GM23338 (cell line): Measurements from ENCODE around the gene RASL11A. TPM values are rescaled to one million over a fixed set of nuclear protein-coding genes. Genes with fewer than 3 reads are reported as not detected.
A peak's percentile ranks its signal among the peaks of the same experiment; 100 is the strongest.

ENCODE experiments used
- ATAC-seq: fragments of 200-7000 bp; cut with Tn5 transposase; 3 replicates; pipeline ENCODE4 v1.9.1; 2020
- DNase-seq: peaks from one replicate; pipeline ENCODE4 v3.0.0-alpha.2; 2015; ENCODE audit warnings: low spot score
- H2AFZ ChIP-seq: fragments of 200-600 bp; sonication (generic); 2 replicates; pipeline ENCODE4 v1.8.0; 2016; ENCODE audit warnings: antibody characterized with exemption, mild to moderate bottlenecking, moderate library complexity
- H3F3A ChIP-seq: fragments of 200-600 bp; sonication (generic); replicated peaks from 2 replicates; pipeline ENCODE4 v1.8.0; 2017; ENCODE audit warnings: antibody characterized with exemption, mixed run types, low read depth
- H3K27ac ChIP-seq: fragments of 200-600 bp; sonication (generic); 2 replicates; pipeline ENCODE4 v1.6.1; 2016; ENCODE audit warnings: low read depth
- H3K27me3 ChIP-seq: fragments of 200-600 bp; sonication (generic); 2 replicates; pipeline ENCODE4 v1.8.0; 2016; ENCODE audit warnings: mild to moderate bottlenecking, mixed run types, moderate library complexity; ENCODE audit not compliant: insufficient read depth
- H3K36me3 ChIP-seq: fragments of 200-600 bp; sonication (generic); 2 replicates; pipeline ENCODE4 v1.8.0; 2016; ENCODE audit warnings: mild to moderate bottlenecking; ENCODE audit not compliant: insufficient read depth
- H3K4me1 ChIP-seq: fragments of 200-600 bp; sonication (generic); 2 replicates; pipeline ENCODE4 v1.8.0; 2016; ENCODE audit warnings: mild to moderate bottlenecking, moderate library complexity; ENCODE audit not compliant: insufficient read depth
- H3K4me2 ChIP-seq: fragments of 200-600 bp; sonication (generic); 2 replicates; pipeline ENCODE4 v1.7.1; 2017; ENCODE audit warnings: mixed run types
- H3K4me3 ChIP-seq: fragments of 200-600 bp; sonication (generic); 2 replicates; pipeline ENCODE4 v1.6.1; 2016; ENCODE audit warnings: mixed run types
- H3K79me2 ChIP-seq: fragments of 200-600 bp; sonication (generic); replicated peaks from 2 replicates; pipeline ENCODE4 v1.8.0; 2017; ENCODE audit warnings: mild to moderate bottlenecking; ENCODE audit not compliant: insufficient read depth
- H3K9me2 ChIP-seq: fragments of 200-600 bp; sonication (generic); 2 replicates; pipeline ENCODE4 v1.8.0; 2017; ENCODE audit not compliant: insufficient read depth
- H4K20me1 ChIP-seq: fragments of 200-600 bp; sonication (generic); replicated peaks from 2 replicates; pipeline ENCODE4 v1.8.0; 2017; ENCODE audit warnings: mild to moderate bottlenecking; ENCODE audit not compliant: insufficient read depth
- H3K27ac Mint-ChIP-seq: 2 replicates; pipeline ENCODE4 v1.8.0; 2020; ENCODE audit warnings: inconsistent platforms, mild to moderate bottlenecking, moderate library complexity, mixed read lengths
- H3K27me3 Mint-ChIP-seq: 3 replicates; pipeline ENCODE4 v1.8.0; 2022; ENCODE audit warnings: low read depth, mild to moderate bottlenecking, moderate library complexity, mixed read lengths, inconsistent platforms; ENCODE audit not compliant: insufficient read depth, poor library complexity
- H3K36me3 Mint-ChIP-seq: 3 replicates; pipeline ENCODE4 v1.8.0; 2021; ENCODE audit warnings: low read depth, mild to moderate bottlenecking, inconsistent platforms, moderate library complexity, mixed read lengths
- H3K4me1 Mint-ChIP-seq: 3 replicates; pipeline ENCODE4 v1.8.0; 2020; ENCODE audit warnings: mild to moderate bottlenecking, inconsistent platforms, mixed read lengths
- H3K4me3 Mint-ChIP-seq: 3 replicates; pipeline ENCODE4 v1.8.0; 2021; ENCODE audit warnings: moderate library complexity, mild to moderate bottlenecking, inconsistent platforms, mixed read lengths
- H3K9me3 Mint-ChIP-seq: 3 replicates; pipeline ENCODE4 v1.8.0; 2020; ENCODE audit warnings: moderate library complexity, mild to moderate bottlenecking, inconsistent platforms, mixed read lengths
- CREB1 ChIP-seq: fragments of 250-450 bp; sonication (Bioruptor Pico); IDR thresholded peaks from 2 replicates; pipeline ENCODE4 v1.5.0; 2020; ENCODE audit warnings: low read depth, mild to moderate bottlenecking, moderate library complexity
- ETS1 ChIP-seq: IDR thresholded peaks from 2 replicates; pipeline ENCODE4 v1.6.1; 2016; ENCODE audit warnings: antibody characterized with exemption
- EZH2 ChIP-seq: fragments of 200-600 bp; sonication (generic); IDR thresholded peaks from one replicate; pipeline ENCODE4 v1.8.0; 2017; ENCODE audit warnings: antibody characterized with exemption, mild to moderate bottlenecking, low read depth; ENCODE audit not compliant: unreplicated experiment
- EZH2phosphoT487 ChIP-seq: fragments of 200-600 bp; sonication (generic); IDR thresholded peaks from one replicate; pipeline ENCODE4 v1.8.1; 2018; ENCODE audit warnings: antibody characterized with exemption; ENCODE audit not compliant: unreplicated experiment
- JUNB ChIP-seq: IDR thresholded peaks from one replicate; pipeline ENCODE4 v1.6.1; 2016; ENCODE audit warnings: antibody characterized with exemption; ENCODE audit not compliant: unreplicated experiment
- NANOG ChIP-seq: IDR thresholded peaks from 2 replicates; pipeline ENCODE4 v1.6.1; 2016; ENCODE audit warnings: antibody characterized with exemption, borderline replicate concordance
- POLR2AphosphoS5 ChIP-seq: IDR thresholded peaks from 2 replicates; pipeline ENCODE4 v1.6.1; 2016; ENCODE audit warnings: antibody characterized with exemption, low read depth
- REST ChIP-seq: IDR thresholded peaks from one replicate; pipeline ENCODE4 v1.6.1; 2018; ENCODE audit warnings: antibody characterized with exemption; ENCODE audit not compliant: unreplicated experiment
- STAT1 ChIP-seq: IDR thresholded peaks from one replicate; pipeline ENCODE4 v1.6.1; 2016; ENCODE audit warnings: antibody characterized with exemption; ENCODE audit not compliant: unreplicated experiment
- ZNF114 ChIP-seq: fragments of 250-450 bp; sonication (Bioruptor Pico); IDR thresholded peaks from 2 replicates; pipeline ENCODE4 v1.5.0; 2020; ENCODE audit warnings: mild to moderate bottlenecking, moderate library complexity
- ZNF331 ChIP-seq: fragments of 250-450 bp; sonication (Bioruptor Pico); IDR thresholded peaks from 2 replicates; pipeline ENCODE4 v1.5.0; 2020; ENCODE audit warnings: low read depth, mild to moderate bottlenecking, moderate library complexity
- polyA plus RNA-seq: library from polyadenylated mRNA; unstranded; fragments of >200 nt; fragmentation: Nextera tagmentation; extraction: Ambion mirVana; gene quantifications from 2 replicates; pipeline ENCODE4 v1.2.1, GENCODE V29; 2016
- total RNA-seq: library from RNA; depleted of rRNA; stranded (reverse); fragments of >200 nt; shearing (Covaris generic); gene quantifications from 2 replicates; pipeline ENCODE4 v1.2.3, GENCODE V29; 2014
- TF ChIP-seq, protein P1 (sequence below), 2 experiments: fragments of 200-600 bp in 1 of 2; sonication (generic) in 1 of 2; conservative IDR thresholded peaks; 2 replicates each; pipeline versions ENCODE4 v1.5.1 to v1.6.1; 2016 to 2017; ENCODE audit warnings: antibody characterized with exemption in 2 of 2, low read depth in 2 of 2, mild to moderate bottlenecking in 2 of 2, moderate library complexity in 1 of 2
- TF ChIP-seq, protein P2 (sequence below): fragments of 250-450 bp; sonication (Bioruptor Pico); IDR thresholded peaks from 2 replicates; pipeline ENCODE4 v1.5.0; 2020; ENCODE audit warnings: mild to moderate bottlenecking, moderate library complexity

RASL11A gene
- total and polyA plus RNA-seq, 2 experiments from 2014 or later, result 1.9 to 3.3 TPM

DNA sequence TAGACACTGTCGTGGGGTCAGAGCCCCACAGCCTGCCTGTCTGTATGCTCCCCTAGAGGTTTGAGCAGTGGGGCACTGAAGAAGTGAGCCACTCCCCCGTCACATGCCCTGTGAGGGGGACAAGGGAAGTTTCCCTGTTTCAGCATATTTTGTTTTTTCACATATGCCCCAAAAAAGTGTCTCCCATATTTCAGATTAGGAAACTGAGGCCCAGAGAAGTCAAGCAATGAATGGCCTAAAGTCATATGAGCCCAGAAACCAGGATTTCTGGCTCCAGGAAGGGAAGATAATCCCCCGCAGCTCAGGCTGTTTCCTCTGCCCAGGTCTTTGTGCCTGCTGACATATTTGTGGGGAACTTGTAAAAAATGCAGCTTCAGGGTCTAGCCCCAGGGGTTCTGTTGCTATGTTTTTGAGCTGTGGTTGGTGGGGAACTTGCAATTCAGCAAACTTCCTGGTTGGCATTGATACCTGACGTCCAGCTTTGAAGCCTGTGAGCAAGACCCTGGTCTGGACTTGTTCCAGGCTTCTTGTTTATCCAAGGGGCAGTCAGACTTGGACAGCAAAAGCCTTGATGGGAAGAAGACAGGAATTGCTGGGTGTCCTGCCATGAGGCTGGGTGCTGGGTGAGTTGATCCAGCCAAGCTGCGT lies 9.5 kb downstream of the RASL11A start:
- no peaks in the 10 kb centered on the region for H3K9me2 ChIP-seq
- no peaks in the 10 kb centered on the region; the same call in 1 of the 2 replicates for H3K4me1 ChIP-seq
- ATAC-seq (peak; percentile 24; the same call in 1 of the 3 replicates), DNase-seq (no peak)
- Mint-ChIP-seq H3K27ac (no peak overlapping the region), H3K36me3 (no peaks in the 10 kb centered on the region), H3K4me1 (peaks cover 13% of the 10 kb centered on the region), H3K27me3 (peaks cover 6% of the 10 kb centered on the region), H3K9me3 (no peaks in the 10 kb centered on the region), H3K4me3 (no peak overlapping the region)
- H3K4me2 ChIP-seq, result no peak overlapping the region
- H3K27me3 ChIP-seq, result no peaks in the 10 kb centered on the region
- no peaks in the 10 kb centered on the region for H3K79me2 ChIP-seq
- H3F3A ChIP-seq, result no peaks in the 10 kb centered on the region
- no peak overlapping the region for H3K4me3 ChIP-seq
- no peak overlapping the region for H3K27ac ChIP-seq
- H2AFZ ChIP-seq, result peak overlapping the region; percentile 38; the same call in 1 of the 2 replicates
- H3K36me3 ChIP-seq, result no peaks in the 10 kb centered on the region
- no peaks in the 10 kb centered on the region for H4K20me1 ChIP-seq
- TF ChIP-seq EZH2, result no peak
- TF ChIP-seq, protein P1, sequence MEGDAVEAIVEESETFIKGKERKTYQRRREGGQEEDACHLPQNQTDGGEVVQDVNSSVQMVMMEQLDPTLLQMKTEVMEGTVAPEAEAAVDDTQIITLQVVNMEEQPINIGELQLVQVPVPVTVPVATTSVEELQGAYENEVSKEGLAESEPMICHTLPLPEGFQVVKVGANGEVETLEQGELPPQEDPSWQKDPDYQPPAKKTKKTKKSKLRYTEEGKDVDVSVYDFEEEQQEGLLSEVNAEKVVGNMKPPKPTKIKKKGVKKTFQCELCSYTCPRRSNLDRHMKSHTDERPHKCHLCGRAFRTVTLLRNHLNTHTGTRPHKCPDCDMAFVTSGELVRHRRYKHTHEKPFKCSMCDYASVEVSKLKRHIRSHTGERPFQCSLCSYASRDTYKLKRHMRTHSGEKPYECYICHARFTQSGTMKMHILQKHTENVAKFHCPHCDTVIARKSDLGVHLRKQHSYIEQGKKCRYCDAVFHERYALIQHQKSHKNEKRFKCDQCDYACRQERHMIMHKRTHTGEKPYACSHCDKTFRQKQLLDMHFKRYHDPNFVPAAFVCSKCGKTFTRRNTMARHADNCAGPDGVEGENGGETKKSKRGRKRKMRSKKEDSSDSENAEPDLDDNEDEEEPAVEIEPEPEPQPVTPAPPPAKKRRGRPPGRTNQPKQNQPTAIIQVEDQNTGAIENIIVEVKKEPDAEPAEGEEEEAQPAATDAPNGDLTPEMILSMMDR (conservative IDR thresholded peaks at IDR 0.05; ENCODE audit: low read depth in 2 of 2), result no peak
- no peak for TF ChIP-seq POLR2AphosphoS5
- TF ChIP-seq STAT1, result no peak
- no peak for TF ChIP-seq ETS1
- TF ChIP-seq, protein P2, sequence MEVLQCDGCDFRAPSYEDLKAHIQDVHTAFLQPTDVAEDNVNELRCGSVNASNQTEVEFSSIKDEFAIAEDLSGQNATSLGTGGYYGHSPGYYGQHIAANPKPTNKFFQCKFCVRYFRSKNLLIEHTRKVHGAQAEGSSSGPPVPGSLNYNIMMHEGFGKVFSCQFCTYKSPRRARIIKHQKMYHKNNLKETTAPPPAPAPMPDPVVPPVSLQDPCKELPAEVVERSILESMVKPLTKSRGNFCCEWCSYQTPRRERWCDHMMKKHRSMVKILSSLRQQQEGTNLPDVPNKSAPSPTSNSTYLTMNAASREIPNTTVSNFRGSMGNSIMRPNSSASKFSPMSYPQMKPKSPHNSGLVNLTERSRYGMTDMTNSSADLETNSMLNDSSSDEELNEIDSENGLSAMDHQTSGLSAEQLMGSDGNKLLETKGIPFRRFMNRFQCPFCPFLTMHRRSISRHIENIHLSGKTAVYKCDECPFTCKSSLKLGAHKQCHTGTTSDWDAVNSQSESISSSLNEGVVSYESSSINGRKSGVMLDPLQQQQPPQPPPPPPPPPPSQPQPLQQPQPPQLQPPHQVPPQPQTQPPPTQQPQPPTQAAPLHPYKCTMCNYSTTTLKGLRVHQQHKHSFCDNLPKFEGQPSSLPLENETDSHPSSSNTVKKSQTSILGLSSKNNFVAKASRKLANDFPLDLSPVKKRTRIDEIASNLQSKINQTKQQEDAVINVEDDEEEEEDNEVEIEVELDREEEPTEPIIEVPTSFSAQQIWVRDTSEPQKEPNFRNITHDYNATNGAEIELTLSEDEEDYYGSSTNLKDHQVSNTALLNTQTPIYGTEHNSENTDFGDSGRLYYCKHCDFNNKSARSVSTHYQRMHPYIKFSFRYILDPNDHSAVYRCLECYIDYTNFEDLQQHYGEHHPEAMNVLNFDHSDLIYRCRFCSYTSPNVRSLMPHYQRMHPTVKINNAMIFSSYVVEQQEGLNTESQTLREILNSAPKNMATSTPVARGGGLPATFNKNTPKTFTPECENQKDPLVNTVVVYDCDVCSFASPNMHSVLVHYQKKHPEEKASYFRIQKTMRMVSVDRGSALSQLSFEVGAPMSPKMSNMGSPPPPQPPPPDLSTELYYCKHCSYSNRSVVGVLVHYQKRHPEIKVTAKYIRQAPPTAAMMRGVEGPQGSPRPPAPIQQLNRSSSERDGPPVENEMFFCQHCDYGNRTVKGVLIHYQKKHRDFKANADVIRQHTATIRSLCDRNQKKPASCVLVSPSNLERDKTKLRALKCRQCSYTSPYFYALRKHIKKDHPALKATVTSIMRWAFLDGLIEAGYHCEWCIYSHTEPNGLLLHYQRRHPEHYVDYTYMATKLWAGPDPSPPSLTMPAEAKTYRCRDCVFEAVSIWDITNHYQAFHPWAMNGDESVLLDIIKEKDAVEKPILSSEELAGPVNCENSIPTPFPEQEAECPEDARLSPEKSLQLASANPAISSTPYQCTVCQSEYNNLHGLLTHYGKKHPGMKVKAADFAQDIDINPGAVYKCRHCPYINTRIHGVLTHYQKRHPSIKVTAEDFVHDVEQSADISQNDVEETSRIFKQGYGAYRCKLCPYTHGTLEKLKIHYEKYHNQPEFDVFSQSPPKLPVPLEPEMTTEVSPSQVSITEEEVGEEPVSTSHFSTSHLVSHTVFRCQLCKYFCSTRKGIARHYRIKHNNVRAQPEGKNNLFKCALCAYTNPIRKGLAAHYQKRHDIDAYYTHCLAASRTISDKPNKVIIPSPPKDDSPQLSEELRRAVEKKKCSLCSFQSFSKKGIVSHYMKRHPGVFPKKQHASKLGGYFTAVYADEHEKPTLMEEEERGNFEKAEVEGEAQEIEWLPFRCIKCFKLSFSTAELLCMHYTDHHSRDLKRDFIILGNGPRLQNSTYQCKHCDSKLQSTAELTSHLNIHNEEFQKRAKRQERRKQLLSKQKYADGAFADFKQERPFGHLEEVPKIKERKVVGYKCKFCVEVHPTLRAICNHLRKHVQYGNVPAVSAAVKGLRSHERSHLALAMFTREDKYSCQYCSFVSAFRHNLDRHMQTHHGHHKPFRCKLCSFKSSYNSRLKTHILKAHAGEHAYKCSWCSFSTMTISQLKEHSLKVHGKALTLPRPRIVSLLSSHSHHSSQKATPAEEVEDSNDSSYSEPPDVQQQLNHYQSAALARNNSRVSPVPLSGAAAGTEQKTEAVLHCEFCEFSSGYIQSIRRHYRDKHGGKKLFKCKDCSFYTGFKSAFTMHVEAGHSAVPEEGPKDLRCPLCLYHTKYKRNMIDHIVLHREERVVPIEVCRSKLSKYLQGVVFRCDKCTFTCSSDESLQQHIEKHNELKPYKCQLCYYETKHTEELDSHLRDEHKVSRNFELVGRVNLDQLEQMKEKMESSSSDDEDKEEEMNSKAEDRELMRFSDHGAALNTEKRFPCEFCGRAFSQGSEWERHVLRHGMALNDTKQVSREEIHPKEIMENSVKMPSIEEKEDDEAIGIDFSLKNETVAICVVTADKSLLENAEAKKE, result no peak
- no peak for TF ChIP-seq JUNB
- TF ChIP-seq CREB1 (CRISPR knock-in tag), result no peak
- TF ChIP-seq EZH2phosphoT487, result no peak
- TF ChIP-seq NANOG, result no peak
- TF ChIP-seq ZNF114, result no peak
- TF ChIP-seq REST, result no peak
- no peak for TF ChIP-seq ZNF331 (CRISPR knock-in tag)
